H9 (cell line): ENCODE results near the gene RAPGEF6. TPM values are rescaled to one million over a fixed set of nuclear protein-coding genes. Genes with fewer than 3 reads are reported as not detected.

Source experiments
- DNase-seq: peaks from one replicate; pipeline ENCODE4 v3.0.0-alpha.2; 2017
- H2AFZ ChIP-seq: one replicate; pipeline ENCODE4 v1.6.1; 2013; ENCODE audit warnings: mild to moderate bottlenecking, low read length, control low read depth, moderate library complexity
- H2AK5ac ChIP-seq: 2 replicates; pipeline ENCODE4 v1.6.1; 2013; ENCODE audit warnings: low read length, control low read depth, mixed read lengths; ENCODE audit not compliant: insufficient read length
- H2BK120ac ChIP-seq: one replicate; pipeline ENCODE4 v1.6.1; 2013; ENCODE audit warnings: low read depth, mild to moderate bottlenecking, low read length, control low read depth, inconsistent platforms; ENCODE audit not compliant: poor library complexity, severe bottlenecking
- H2BK12ac ChIP-seq: 2 replicates; pipeline ENCODE4 v1.6.1; 2013; ENCODE audit warnings: low read length, control low read depth, mixed read lengths, low read depth; ENCODE audit not compliant: insufficient read length
- H2BK15ac ChIP-seq: 2 replicates; pipeline ENCODE4 v1.6.1; 2013; ENCODE audit warnings: low read depth, low read length, control low read depth
- H2BK20ac ChIP-seq: one replicate; pipeline ENCODE4 v1.6.1; 2013; ENCODE audit warnings: low read depth, mild to moderate bottlenecking, low read length, control low read depth, inconsistent platforms; ENCODE audit not compliant: poor library complexity, severe bottlenecking
- H2BK5ac ChIP-seq: 2 replicates; pipeline ENCODE4 v1.6.1; 2013; ENCODE audit warnings: low read length, control low read depth, mixed read lengths; ENCODE audit not compliant: insufficient read length
- H3K14ac ChIP-seq: 2 replicates; pipeline ENCODE4 v1.6.1; 2013; ENCODE audit warnings: low read length, control low read depth; ENCODE audit not compliant: insufficient read depth
- H3K18ac ChIP-seq: 2 replicates; pipeline ENCODE4 v1.6.1; 2013; ENCODE audit warnings: low read depth, mild to moderate bottlenecking, mixed read lengths, low read length, control low read depth; ENCODE audit not compliant: insufficient read length
- H3K23ac ChIP-seq: 2 replicates; pipeline ENCODE4 v1.6.1; 2013; ENCODE audit warnings: low read length, control low read depth, mixed read lengths, low read depth; ENCODE audit not compliant: insufficient read length
- H3K23me2 ChIP-seq: 2 replicates; pipeline ENCODE4 v1.6.1; 2013; ENCODE audit warnings: low read depth, mild to moderate bottlenecking, mixed read lengths, low read length, control low read depth; ENCODE audit not compliant: insufficient read length, poor library complexity, severe bottlenecking
- H3K27ac ChIP-seq: 2 replicates; pipeline ENCODE4 v1.5.1; 2013; ENCODE audit warnings: low read length, control low read depth, mixed read lengths, low read depth; ENCODE audit not compliant: insufficient read length
- H3K27me3 ChIP-seq: 2 replicates; pipeline ENCODE4 v1.6.1; 2013; ENCODE audit warnings: low read length, control low read depth, inconsistent platforms; ENCODE audit not compliant: insufficient read depth
- H3K4ac ChIP-seq: 2 replicates; pipeline ENCODE4 v1.6.1; 2013; ENCODE audit warnings: low read depth, mild to moderate bottlenecking, control low read depth, inconsistent platforms, low read length, moderate library complexity
- H3K4me1 ChIP-seq: 2 replicates; pipeline ENCODE4 v1.6.1; 2013; ENCODE audit warnings: low read length, control low read depth, inconsistent platforms; ENCODE audit not compliant: insufficient read depth
- H3K4me2 ChIP-seq: 2 replicates; pipeline ENCODE4 v1.6.1; 2013; ENCODE audit warnings: low read length, control low read depth, mixed read lengths; ENCODE audit not compliant: insufficient read length, insufficient read depth
- H3K56ac ChIP-seq: 2 replicates; pipeline ENCODE4 v1.6.1; 2013; ENCODE audit warnings: low read depth, mild to moderate bottlenecking, mixed read lengths, low read length, control low read depth; ENCODE audit not compliant: insufficient read length
- H3K79me1 ChIP-seq: 2 replicates; pipeline ENCODE4 v1.6.1; 2013; ENCODE audit warnings: low read depth, mild to moderate bottlenecking, moderate library complexity, low read length, control low read depth, inconsistent platforms; ENCODE audit not compliant: insufficient read depth, poor library complexity, severe bottlenecking
- H3K79me2 ChIP-seq: 2 replicates; pipeline ENCODE4 v1.6.1; 2013; ENCODE audit warnings: low read length, control low read depth, inconsistent platforms; ENCODE audit not compliant: insufficient read depth
- H3K9ac ChIP-seq: 2 replicates; pipeline ENCODE4 v1.6.1; 2013; ENCODE audit warnings: low read length, control low read depth, mixed read lengths; ENCODE audit not compliant: insufficient read length; ENCODE audit errors: extremely low read depth
- H3K9me3 ChIP-seq: one replicate; pipeline ENCODE4 v1.6.1; 2013; ENCODE audit warnings: low read depth, low read length, inconsistent platforms; ENCODE audit not compliant: control insufficient read depth
- H3T11ph ChIP-seq: one replicate; pipeline ENCODE4 v1.6.1; 2013; ENCODE audit warnings: mild to moderate bottlenecking, low read length, control low read depth, inconsistent platforms
- H4K20me1 ChIP-seq: one replicate; pipeline ENCODE4 v1.6.1; 2013; ENCODE audit not compliant: control insufficient read depth, insufficient read length, insufficient read depth
- H4K5ac ChIP-seq: 2 replicates; pipeline ENCODE4 v1.6.1; 2013; ENCODE audit warnings: low read depth, mild to moderate bottlenecking, mixed read lengths, low read length, control low read depth; ENCODE audit not compliant: insufficient read length
- H4K8ac ChIP-seq: replicated peaks from 2 replicates; pipeline ENCODE4 v1.6.1; 2013; ENCODE audit warnings: low read length, control low read depth, mixed read lengths, low read depth; ENCODE audit not compliant: insufficient read length
- H4K91ac ChIP-seq: 2 replicates; pipeline ENCODE4 v1.6.1; 2013; ENCODE audit warnings: low read depth, mild to moderate bottlenecking, moderate library complexity, mixed read lengths, low read length, control low read depth; ENCODE audit not compliant: insufficient read length
- H3K27ac Mint-ChIP-seq, 3 experiments: 2 replicates in 2 of 3; 3 replicates in 1 of 3; pipeline ENCODE4 v1.8.0; 2020 to 2021; ENCODE audit warnings: mixed read lengths in 3 of 3, mild to moderate bottlenecking in 1 of 3, moderate library complexity in 1 of 3
- H3K27me3 Mint-ChIP-seq: 2 replicates; pipeline ENCODE4 v1.8.0; 2021; ENCODE audit warnings: low read depth, mild to moderate bottlenecking, moderate library complexity, mixed read lengths
- H3K36me3 Mint-ChIP-seq, 3 experiments: 2 replicates in 2 of 3; 3 replicates in 1 of 3; pipeline ENCODE4 v1.8.0; 2020 to 2021; ENCODE audit warnings: low read depth in 3 of 3, mixed read lengths in 3 of 3; ENCODE audit not compliant: insufficient read depth in 1 of 3
- H3K4me1 Mint-ChIP-seq, 2 experiments: 2 replicates each; pipeline ENCODE4 v1.8.0; 2020; ENCODE audit warnings: mixed read lengths in 2 of 2
- H3K4me3 Mint-ChIP-seq, 2 experiments: 2 replicates in 1 of 2; 3 replicates in 1 of 2; pipeline ENCODE4 v1.8.0; 2020 to 2021; ENCODE audit warnings: mild to moderate bottlenecking in 2 of 2, mixed read lengths in 2 of 2, moderate library complexity in 1 of 2
- H3K9me3 Mint-ChIP-seq, 2 experiments: 2 replicates in 1 of 2; 3 replicates in 1 of 2; pipeline ENCODE4 v1.8.0; 2020; ENCODE audit warnings: mild to moderate bottlenecking in 2 of 2, mixed read lengths in 2 of 2, moderate library complexity in 1 of 2
- CTCF ChIP-seq: fragments of 200-600 bp; sonication (generic); conservative IDR thresholded peaks from 3 replicates; pipeline ENCODE4 v1.8.0; 2021; ENCODE audit warnings: antibody characterized with exemption, mild to moderate bottlenecking
- total RNA-seq: library from RNA; stranded (reverse); gene quantifications from 2 replicates; pipeline ENCODE4 v1.2.1, GENCODE V29; 2021

Gene RAPGEF6
- total RNA-seq, 1 experiment from 2014 or later, result 19.7 TPM

- no peak for DNase-seq
Observed at GRCh38 chr5:131459216-131459615, 175.8 kb downstream of the RAPGEF6 start.

More at GRCh38 chr5:131459216-131459615, 175.8 kb downstream of the RAPGEF6 start:
- Histone ChIP-seq H3K27ac (no peak overlapping the region), H4K20me1 (no peaks in the 10 kb centered on the region), H3K18ac (no peak overlapping the region), H3K56ac (no peak overlapping the region), H2BK5ac (no peak overlapping the region), H2AK5ac (no peak overlapping the region), H3K4ac (no peak overlapping the region), H3K27me3 (no peaks in the 10 kb centered on the region), H2BK15ac (no peak overlapping the region), H4K8ac (no peak overlapping the region), H2BK12ac (no peak overlapping the region), H3K79me2 (no peaks in the 10 kb centered on the region), H3K14ac (no peak overlapping the region), H3K9me3 (no peaks in the 10 kb centered on the region), H3K23me2 (no peaks in the 10 kb centered on the region), H2BK20ac (no peak overlapping the region), H4K91ac (no peak overlapping the region), H3K4me2 (no peak overlapping the region), H3K79me1 (no peaks in the 10 kb centered on the region), H4K5ac (no peak overlapping the region), H3K23ac (no peak overlapping the region), H2BK120ac (no peak overlapping the region), H2AFZ (no peak overlapping the region), H3T11ph (no peak overlapping the region), H3K4me1 (no peaks in the 10 kb centered on the region), H3K9ac (no peak overlapping the region)
- Mint-ChIP-seq H3K9me3 (peaks cover 0 to 3% of the 10 kb centered on the region in 2 experiments; a peak in 1 of 5 replicates), H3K27me3 (no peaks in the 10 kb centered on the region), H3K36me3 (peaks cover 18 to 40% (median 28%) of the 10 kb centered on the region in 3 experiments), H3K4me3 (no peak overlapping the region), H3K27ac (no peak overlapping the region), H3K4me1 (no peaks in the 10 kb centered on the region)
- no peak for TF ChIP-seq CTCF
